ENCODE measurements around the gene HOXA10.

Gene HOXA10

GRCh38 chr7:27189997-27190748 is 16.1 kb upstream of the HOXA10 start:
- no peak for DNase-seq (ENCODE audit: low read depth)

- DNase-seq (ENCODE audit: low read depth): no peak
Observed at GRCh38 chr7:27189295-27189996, 15.3 kb upstream of the HOXA10 start.

GRCh38 chr7:27188386-27189294 is 14.5 kb upstream of the HOXA10 start:
- DNase-seq (ENCODE audit: low read depth): no peak

GRCh38 chr7:27187475-27188385 is 13.6 kb upstream of the HOXA10 start:
- no peak for DNase-seq (ENCODE audit: low read depth)

GRCh38 chr7:27186668-27187474 is 12.8 kb upstream of the HOXA10 start:
- DNase-seq (ENCODE audit: low read depth): no peak

- no peak for DNase-seq (ENCODE audit: low read depth)
Observed at GRCh38 chr7:27185854-27186667, 11.9 kb upstream of the HOXA10 start.

- DNase-seq (ENCODE audit: low read depth): no peak
Observed at GRCh38 chr7:27185013-27185853, 11.1 kb upstream of the HOXA10 start, which contains the start of gene HOXA11. Gene HOXA11, minus strand, starts transcription at chr7:27185232. Its CDS starts 88 bp downstream, at chr7:27185144.

- DNase-seq (ENCODE audit: low read depth): no peak
Observed at GRCh38 chr7:27184337-27185012, 10.4 kb upstream of the HOXA10 start.

GRCh38 chr7:27183682-27184336 is 9.7 kb upstream of the HOXA10 start:
- DNase-seq (ENCODE audit: low read depth): no peak

GRCh38 chr7:27182861-27183681 is 9.0 kb upstream of the HOXA10 start:
- no peak for DNase-seq (ENCODE audit: low read depth)

GRCh38 chr7:27182285-27182841 is 8.2 kb upstream of the HOXA10 start:
- no peak for DNase-seq (ENCODE audit: low read depth)

GRCh38 chr7:27181795-27182275 is 7.7 kb upstream of the HOXA10 start:
- DNase-seq (ENCODE audit: low read depth): no peak

- DNase-seq (ENCODE audit: low read depth): no peak
Observed at GRCh38 chr7:27180431-27181420, 6.6 kb upstream of the HOXA10 start.

GRCh38 chr7:27179503-27180430 is 5.6 kb upstream of the HOXA10 start:
- no peak for DNase-seq (ENCODE audit: low read depth)
